H1 (cell line): Measurements from ENCODE around the gene ARID1B. TPM values are rescaled to one million over a fixed set of nuclear protein-coding genes. Genes with fewer than 3 reads are reported as not detected.

Source experiments
- CHD7 ChIP-seq: fragments of 300-600 bp; sonication (generic); IDR thresholded peaks from 2 replicates; pipeline ENCODE4 v1.7.1; 2012; ENCODE audit warnings: low read length, moderate library complexity, mild to moderate bottlenecking, inconsistent platforms; ENCODE audit not compliant: insufficient replicate concordance
- CTCF ChIP-seq, 3 experiments: IDR thresholded peaks; 1 replicate in 2 of 3; 2 replicates in 1 of 3; pipeline versions ENCODE4 v1.5.1 to v1.6.1; 2011; ENCODE audit warnings: low read length in 3 of 3, mild to moderate bottlenecking in 3 of 3, inconsistent platforms in 2 of 3, low read depth in 1 of 3, moderate library complexity in 1 of 3; ENCODE audit not compliant: insufficient read depth in 1 of 3; ENCODE audit errors: control extremely low read depth in 1 of 3
- E2F6 ChIP-seq: IDR thresholded peaks from 2 replicates; pipeline ENCODE4 v1.6.1; 2012; ENCODE audit warnings: inconsistent platforms
- GTF2F1 ChIP-seq: IDR thresholded peaks from 2 replicates; pipeline ENCODE4 v1.6.1; 2012; ENCODE audit warnings: low read depth, low read length, improper control_type of control experiment, borderline replicate concordance
- RAD21 ChIP-seq, 2 experiments: IDR thresholded peaks in 1 of 2; conservative IDR thresholded peaks in 1 of 2; 2 replicates each; pipeline ENCODE4 v1.6.1; 2011; ENCODE audit warnings: low read depth in 2 of 2, low read length in 2 of 2, improper control_type of control experiment in 1 of 2, inconsistent platforms in 1 of 2, mild to moderate bottlenecking in 1 of 2, moderate library complexity in 1 of 2
- SIN3A ChIP-seq, 2 experiments: IDR thresholded peaks in 1 of 2; conservative IDR thresholded peaks in 1 of 2; 2 replicates each; pipeline ENCODE4 v1.6.1; 2011 to 2012; ENCODE audit warnings: low read length in 2 of 2, improper control_type of control experiment in 1 of 2, low read depth in 1 of 2, mild to moderate bottlenecking in 1 of 2
- SIRT6 ChIP-seq: IDR thresholded peaks from one replicate; pipeline ENCODE4 v1.7.1; 2012; ENCODE audit warnings: low read length, inconsistent platforms
- ZNF274 ChIP-seq: IDR thresholded peaks from 2 replicates; pipeline ENCODE4 v1.7.0; 2012; ENCODE audit warnings: low read length, borderline replicate concordance; ENCODE audit errors: extremely low read depth
- polyA plus RNA-seq, 7 experiments: library from polyadenylated mRNA; depleted of rRNA in 3 of 7; stranded (reverse) in 5 of 7; unstranded in 2 of 7; fragments of >200 nt in 5 of 7; fragments of 200-250 nt in 2 of 7; gene quantifications; 1 replicate in 5 of 7; 2 replicates in 1 of 7; 4 replicates in 1 of 7; pipeline versions ENCODE4 v1.2.1 to v1.2.3, GENCODE V29; 2011 to 2013; ENCODE audit warnings: missing spikeins in 2 of 7, mixed read lengths in 2 of 7
- total RNA-seq: library from RNA; stranded (reverse); fragmentation: NEBNext Ultra II Directional; extraction: Animal tissue kit (Norgen Biotek cat#: 25700); gene quantifications from 2 replicates; pipeline ENCODE4 v1.2.1, GENCODE V29; 2021

Gene ARID1B
- total and polyA plus RNA-seq, 2 of the 8 experiments (the other 6 are each of a cell fraction or from before 2014, with no cell fraction given) = 24.3 to 70.3 TPM

- TF ChIP-seq CHD7 (no peak), E2F6 (no peak), RAD21 (IDR thresholded peaks at IDR 0.05 in 1 of 2, conservative IDR thresholded peaks at IDR 0.05 in 1 of 2; ENCODE audit: low read depth in 2 of 2, low read length in 2 of 2) (no peak), CTCF (IDR thresholded peaks at IDR 0.05; ENCODE audit: control extremely low read depth in 1 of 3, insufficient read depth in 1 of 3, low read depth in 1 of 3, low read length in 3 of 3) (no peak), SIRT6 (no peak), GTF2F1 (no peak), ZNF274 (no peak), SIN3A (conservative IDR thresholded peaks at IDR 0.05 in 1 of 2, IDR thresholded peaks at IDR 0.05 in 1 of 2; ENCODE audit: low read depth in 1 of 2, low read length in 2 of 2) (no peak)
Measured at GRCh38 chr6:156910011-156910334, 132.8 kb downstream of the ARID1B start (continued).
